Stimulated activated naive CD8-positive, alpha-beta T cell treated with anti-CD3 and anti-CD28 coated beads, Interleukin-15, Interleukin-2, amounts not matched to agents 100 ng/mL and 50 ng/mL, for 24 hours (primary cell): Measurements from ENCODE around the gene RASSF1.
A peak's percentile ranks its signal among the peaks of the same experiment; 100 is the strongest.
"Not testable (repeated sequence)": the region's sequence is repeated elsewhere in the genome, so short reads cannot be mapped to it uniquely, and the experiment has no call there.

Experiments used
- H3K27ac Mint-ChIP-seq: one replicate; pipeline ENCODE4 v1.8.0; 2021; ENCODE audit warnings: mild to moderate bottlenecking, mixed read lengths
- H3K27me3 Mint-ChIP-seq: one replicate; pipeline ENCODE4 v1.8.0; 2021; ENCODE audit warnings: mixed read lengths
- H3K36me3 Mint-ChIP-seq: one replicate; pipeline ENCODE4 v1.8.0; 2021; ENCODE audit warnings: low read depth, mixed read lengths
- H3K4me1 Mint-ChIP-seq: one replicate; pipeline ENCODE4 v1.8.0; 2021; ENCODE audit warnings: low read depth, mixed read lengths
- H3K4me3 Mint-ChIP-seq: one replicate; pipeline ENCODE4 v1.8.0; 2021; ENCODE audit warnings: mild to moderate bottlenecking, mixed read lengths
- H3K9me3 Mint-ChIP-seq: one replicate; pipeline ENCODE4 v1.8.0; 2021; ENCODE audit warnings: mixed read lengths

The RASSF1 gene

DNA sequence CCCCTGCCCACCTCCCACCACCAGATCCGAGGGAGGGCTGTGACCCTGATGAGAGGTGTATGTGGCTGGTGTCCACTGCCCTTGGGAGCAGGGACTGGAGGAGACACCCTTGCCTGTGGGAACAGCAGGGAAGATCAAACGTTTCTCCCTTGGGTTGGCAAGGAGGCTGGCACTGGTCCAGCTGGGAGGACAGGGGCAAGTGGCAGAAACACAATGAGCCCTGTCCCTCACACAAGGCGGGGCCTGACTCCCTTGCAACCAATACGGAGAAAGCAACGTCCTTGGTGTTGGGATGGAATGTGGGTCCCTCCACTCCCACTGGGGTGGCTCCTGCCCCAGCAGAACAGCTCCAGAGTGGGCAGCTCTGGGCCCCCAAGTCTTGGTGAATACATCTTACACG, 23.3 kb downstream of the RASSF1 start:
- Mint-ChIP-seq H3K9me3 (no peaks in the 10 kb centered on the region), H3K4me3 (no peak overlapping the region), H3K27me3 (no peaks in the 10 kb centered on the region), H3K4me1 (peaks cover 37% of the 10 kb centered on the region), H3K27ac (no peak overlapping the region), H3K36me3 (peaks cover 8% of the 10 kb centered on the region)

- peaks cover 8% of the 10 kb centered on the region for H3K36me3 Mint-ChIP-seq
- H3K4me3 Mint-ChIP-seq = no peak overlapping the region
- no peaks in the 10 kb centered on the region for H3K9me3 Mint-ChIP-seq
Measured at GRCh38 chr3:50316657-50317242, 23.9 kb downstream of the RASSF1 start.

DNA sequence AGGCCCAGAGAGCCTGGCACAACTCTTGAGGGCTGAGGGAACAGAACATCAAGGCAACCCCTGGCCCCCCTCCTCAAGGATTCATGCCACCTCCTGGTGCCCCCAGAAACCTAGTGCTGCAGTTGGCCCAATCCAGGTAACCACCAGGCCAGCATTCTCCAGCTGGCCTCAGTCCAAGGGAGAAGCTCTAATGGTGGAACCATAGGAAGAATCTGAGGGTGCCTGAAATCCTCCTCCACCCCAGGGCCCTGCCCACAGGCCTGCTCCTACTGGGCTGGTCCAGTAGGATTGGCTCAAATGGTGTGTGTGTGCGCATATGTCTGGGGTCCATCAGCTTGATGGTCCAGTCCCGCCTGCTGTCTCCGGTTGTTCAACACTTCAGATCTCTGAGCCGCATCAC, 25.8 kb downstream of the RASSF1 start:
- no peaks in the 10 kb centered on the region for H3K27me3 Mint-ChIP-seq
- no peaks in the 10 kb centered on the region for H3K9me3 Mint-ChIP-seq
- no peak overlapping the region for H3K4me3 Mint-ChIP-seq
- H3K36me3 Mint-ChIP-seq = peaks cover 10% of the 10 kb centered on the region
- H3K4me1 Mint-ChIP-seq = peaks cover 28% of the 10 kb centered on the region
- no peak overlapping the region for H3K27ac Mint-ChIP-seq

More at GRCh38 chr3:50316657-50317242, 23.9 kb downstream of the RASSF1 start:
- Mint-ChIP-seq H3K27ac (no peak overlapping the region), H3K4me1 (peaks cover 37% of the 10 kb centered on the region), H3K27me3 (no peaks in the 10 kb centered on the region)

DNA sequence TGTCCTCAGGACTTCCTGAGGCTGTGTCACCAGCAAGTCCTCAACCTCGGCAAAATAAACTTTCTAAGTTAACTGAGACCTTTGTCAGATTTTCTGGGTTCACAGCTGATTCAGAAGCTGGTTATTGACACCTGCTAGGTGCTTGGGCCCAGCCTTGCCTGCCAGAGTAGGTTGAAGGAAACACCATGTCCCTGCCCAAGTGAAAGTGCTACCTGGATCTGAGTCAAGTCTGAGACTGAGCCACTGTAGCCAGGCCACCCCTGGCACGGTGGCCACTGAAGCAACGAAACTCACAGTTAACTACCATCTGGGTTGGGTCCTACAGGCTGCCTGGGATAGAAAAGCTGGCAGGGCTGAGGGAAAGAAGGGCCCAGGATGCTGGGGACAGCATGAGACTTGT, 26.3 kb downstream of the RASSF1 start:
- H3K4me3 Mint-ChIP-seq = no peak overlapping the region
- no peak overlapping the region for H3K27ac Mint-ChIP-seq
- H3K27me3 Mint-ChIP-seq = no peaks in the 10 kb centered on the region
- H3K4me1 Mint-ChIP-seq = peaks cover 25% of the 10 kb centered on the region
- H3K36me3 Mint-ChIP-seq = peaks cover 14% of the 10 kb centered on the region
- no peaks in the 10 kb centered on the region for H3K9me3 Mint-ChIP-seq

DNA sequence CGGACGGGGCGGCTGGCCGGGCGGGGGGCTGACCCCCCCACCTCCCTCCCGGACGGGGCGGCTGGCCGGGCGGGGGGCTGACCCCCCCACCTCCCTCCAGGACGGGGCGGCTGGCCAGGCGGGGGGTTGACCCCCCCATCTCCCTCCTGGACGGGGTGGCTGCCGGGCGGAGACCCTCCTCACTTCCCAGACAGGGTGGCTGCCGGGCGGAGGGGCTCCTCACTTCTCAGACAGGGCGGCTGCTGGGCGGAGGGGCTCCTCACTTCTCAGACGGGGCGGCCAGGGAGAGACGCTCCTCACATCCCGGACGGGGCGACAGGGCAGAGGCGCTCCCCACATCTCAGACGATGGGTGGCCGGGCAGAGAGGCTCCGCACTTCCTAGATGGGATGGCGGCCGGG, 28.6 kb downstream of the RASSF1 start:
- not testable (repeated sequence) for H3K4me1 Mint-ChIP-seq, H3K9me3 Mint-ChIP-seq, H3K27me3 Mint-ChIP-seq, H3K27ac Mint-ChIP-seq, H3K4me3 Mint-ChIP-seq
- H3K36me3 Mint-ChIP-seq = peaks cover 10% of the 10 kb centered on the region

DNA sequence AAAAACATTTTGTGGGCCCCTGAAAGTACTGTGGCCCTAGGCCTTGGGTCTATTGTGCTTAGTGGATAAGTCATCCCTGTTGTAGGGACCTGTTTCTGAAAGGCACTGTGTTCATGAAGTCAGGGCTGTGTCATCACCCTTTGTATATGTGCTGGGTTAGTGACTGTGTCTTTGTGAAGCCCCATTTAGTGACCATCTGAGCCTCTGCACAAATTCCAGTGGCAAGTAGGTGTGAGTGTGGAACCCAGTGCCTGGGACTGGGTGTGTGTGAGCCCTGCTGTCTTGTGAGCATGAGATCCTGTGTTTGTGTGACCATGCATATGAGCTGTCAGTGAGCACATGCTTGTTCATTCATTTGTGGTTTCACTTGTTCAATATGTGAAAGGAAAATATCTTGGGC, 36.0 kb downstream of the RASSF1 start:
- Mint-ChIP-seq H3K36me3 (peaks cover 6% of the 10 kb centered on the region), H3K9me3 (no peaks in the 10 kb centered on the region), H3K4me1 (peaks cover 20% of the 10 kb centered on the region), H3K27me3 (no peaks in the 10 kb centered on the region), H3K27ac (no peak overlapping the region), H3K4me3 (no peak overlapping the region)

GRCh38 chr3:50303013-50303815, 37.4 kb downstream of the RASSF1 start, which contains the start of gene HYAL1:
TSS of gene HYAL1 (minus strand) at chr3:50303574. CDS start at chr3:50302956, 618 bp downstream.
- Mint-ChIP-seq H3K4me3 (no peak within 1 kb of the TSS), H3K27me3 (no peaks in the 10 kb centered on the region), H3K36me3 (no peaks in the 10 kb centered on the region), H3K4me1 (peaks cover 25% of the 10 kb centered on the region), H3K9me3 (no peaks in the 10 kb centered on the region), H3K27ac (no peak within 1 kb of the TSS)

- H3K27me3 Mint-ChIP-seq = no peaks in the 10 kb centered on the region
- H3K36me3 Mint-ChIP-seq = no peaks in the 10 kb centered on the region
- H3K4me3 Mint-ChIP-seq = no peak overlapping the region
- peaks cover 29% of the 10 kb centered on the region for H3K4me1 Mint-ChIP-seq
- H3K27ac Mint-ChIP-seq = no peak overlapping the region
- H3K9me3 Mint-ChIP-seq = no peaks in the 10 kb centered on the region
Measured at GRCh38 chr3:50302095-50303012, 38.3 kb downstream of the RASSF1 start.

GRCh38 chr3:50300681-50301254, 39.9 kb downstream of the RASSF1 start:
- no peaks in the 10 kb centered on the region for H3K27me3 Mint-ChIP-seq
- H3K27ac Mint-ChIP-seq = peak overlapping the region; percentile 91
- peak overlapping the region; percentile 99 for H3K4me3 Mint-ChIP-seq
- peaks cover 29% of the 10 kb centered on the region for H3K4me1 Mint-ChIP-seq
- H3K9me3 Mint-ChIP-seq = no peaks in the 10 kb centered on the region
- no peaks in the 10 kb centered on the region for H3K36me3 Mint-ChIP-seq

GRCh38 chr3:50299929-50300680, 40.5 kb downstream of the RASSF1 start:
- H3K36me3 Mint-ChIP-seq = no peaks in the 10 kb centered on the region
- peaks cover 29% of the 10 kb centered on the region for H3K4me1 Mint-ChIP-seq
- no peaks in the 10 kb centered on the region for H3K9me3 Mint-ChIP-seq
- peak overlapping the region; percentile 99 for H3K4me3 Mint-ChIP-seq
- H3K27me3 Mint-ChIP-seq = no peaks in the 10 kb centered on the region
- H3K27ac Mint-ChIP-seq = peak overlapping the region; percentile 91

DNA sequence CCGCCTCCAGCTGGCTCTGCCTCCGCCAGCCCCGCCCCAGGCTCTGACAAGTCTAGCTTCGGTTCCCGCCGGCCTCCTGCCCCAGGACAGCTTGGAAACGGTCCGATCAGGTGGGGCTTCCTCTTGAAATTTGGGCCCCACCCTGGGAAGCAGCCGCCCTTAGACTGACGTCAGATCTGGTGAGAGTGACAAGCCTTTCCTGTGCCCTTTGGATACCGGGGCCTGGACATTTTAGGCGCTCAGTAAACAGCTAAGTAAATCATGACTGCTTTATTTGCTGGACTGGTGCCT, 41.1 kb downstream of the RASSF1 start:
- no peaks in the 10 kb centered on the region for H3K9me3 Mint-ChIP-seq
- H3K4me1 Mint-ChIP-seq = peaks cover 24% of the 10 kb centered on the region
- peak overlapping the region; percentile 99 for H3K4me3 Mint-ChIP-seq
- peak overlapping the region; percentile 91 for H3K27ac Mint-ChIP-seq
- H3K27me3 Mint-ChIP-seq = no peaks in the 10 kb centered on the region
- H3K36me3 Mint-ChIP-seq = no peaks in the 10 kb centered on the region

DNA sequence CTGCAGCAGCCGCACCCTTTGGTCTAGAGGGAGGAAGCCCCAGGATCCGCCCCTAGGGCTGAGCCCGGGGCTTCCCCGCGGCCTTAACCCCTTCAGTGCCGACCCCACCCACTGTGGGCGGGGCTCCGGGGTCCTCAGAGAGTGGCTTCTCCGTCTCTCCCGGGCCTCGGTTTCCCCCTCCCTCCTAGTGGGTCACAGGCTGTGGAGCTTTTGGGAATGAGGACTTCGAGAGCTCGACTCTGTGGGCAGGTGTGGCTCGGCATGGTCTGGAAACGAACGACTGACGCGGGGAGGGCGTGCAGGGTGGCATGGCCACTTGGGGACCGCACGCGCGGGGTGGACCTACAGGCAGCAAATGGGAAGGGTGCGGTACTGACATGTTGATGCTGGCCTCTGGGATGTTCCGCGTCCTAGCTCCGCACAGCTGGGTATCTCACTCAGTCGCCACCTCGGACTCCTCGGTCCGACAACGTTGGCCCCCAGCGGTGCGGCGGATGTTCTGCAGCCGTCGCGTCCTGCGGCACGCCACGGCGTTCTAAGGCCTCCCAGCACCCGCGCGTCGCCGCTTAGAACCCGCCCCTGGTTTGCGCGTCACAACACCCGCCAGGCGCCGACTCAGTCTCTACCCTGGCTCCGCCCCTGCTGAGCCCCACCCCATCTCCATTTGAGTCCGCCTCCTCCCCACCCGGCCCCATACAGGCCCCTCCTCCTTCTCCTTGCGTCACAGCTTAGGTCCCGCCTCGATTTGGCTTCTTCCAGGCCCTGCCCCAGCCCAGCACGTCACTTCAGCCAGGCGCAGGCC, 41.6 kb downstream of the RASSF1 start, which contains the start of the genes HYAL3 and NAA80:
Gene HYAL3 (minus strand): TSS at position 570 of the 802 bp plus-strand sequence. CDS start 3,803 bp downstream, outside the sequence.
Gene NAA80 (minus strand): TSS at position 570 of the 802 bp plus-strand sequence. CDS start 1,942 bp downstream, outside the sequence.
- H3K4me3 Mint-ChIP-seq = peak within 1 kb of the TSS; percentile 99
- H3K36me3 Mint-ChIP-seq = no peaks in the 10 kb centered on the region
- peak within 1 kb of the TSS; percentile 99 for H3K27ac Mint-ChIP-seq
- peaks cover 22% of the 10 kb centered on the region for H3K4me1 Mint-ChIP-seq
- H3K9me3 Mint-ChIP-seq = no peaks in the 10 kb centered on the region
- no peaks in the 10 kb centered on the region for H3K27me3 Mint-ChIP-seq

GRCh38 chr3:50297896-50298725, 42.5 kb downstream of the RASSF1 start:
- peaks cover 22% of the 10 kb centered on the region for H3K4me1 Mint-ChIP-seq
- H3K4me3 Mint-ChIP-seq = peak overlapping the region; percentile 99
- no peaks in the 10 kb centered on the region for H3K27me3 Mint-ChIP-seq
- H3K27ac Mint-ChIP-seq = peak overlapping the region; percentile 99
- H3K36me3 Mint-ChIP-seq = no peaks in the 10 kb centered on the region
- H3K9me3 Mint-ChIP-seq = no peaks in the 10 kb centered on the region
